ENCODE data around the gene MRPL20.
A peak's percentile ranks its signal among the peaks of the same experiment; 100 is the strongest.
"Not testable (repeated sequence)": the region's sequence is repeated elsewhere in the genome, so short reads cannot be mapped to it uniquely, and the experiment has no call there.

MRPL20 gene

GRCh38 chr1:1437033-1437903 is 30.2 kb upstream of the MRPL20 start:
- no peak for DNase-seq (ENCODE audit: low read depth in 2 of 2)

- no peak for DNase-seq (ENCODE audit: low read depth in 2 of 2)
Observed at GRCh38 chr1:1436630-1437032, 29.5 kb upstream of the MRPL20 start.

- no peak for DNase-seq (ENCODE audit: low read depth in 2 of 2)
Observed at GRCh38 chr1:1435911-1436629, 29.0 kb upstream of the MRPL20 start.

- peak; percentile 29 to 33 for DNase-seq (ENCODE audit: low read depth in 2 of 2)
Observed at GRCh38 chr1:1435106-1435903, 28.2 kb upstream of the MRPL20 start, which contains the start of gene VWA1. Gene VWA1 (plus strand): TSS chr1:1435690. CDS start chr1:1435749, 59 bp downstream.

GRCh38 chr1:1434824-1435105 is 27.7 kb upstream of the MRPL20 start:
- no peak for DNase-seq (ENCODE audit: low read depth in 2 of 2)

GRCh38 chr1:1434131-1434823 is 27.2 kb upstream of the MRPL20 start:
- DNase-seq (ENCODE audit: low read depth in 2 of 2), result no peak

GRCh38 chr1:1433804-1434130 is 26.7 kb upstream of the MRPL20 start:
- DNase-seq (ENCODE audit: low read depth in 2 of 2), result no peak

- no peak for DNase-seq (ENCODE audit: low read depth in 2 of 2)
Observed at GRCh38 chr1:1432951-1433803, 26.1 kb upstream of the MRPL20 start.

- DNase-seq (ENCODE audit: low read depth in 2 of 2), result no peak
Observed at GRCh38 chr1:1432274-1432950, 25.3 kb upstream of the MRPL20 start.

GRCh38 chr1:1431845-1432273 is 24.8 kb upstream of the MRPL20 start:
- no peak for DNase-seq (ENCODE audit: low read depth in 2 of 2)

GRCh38 chr1:1430992-1431844 is 24.1 kb upstream of the MRPL20 start:
- DNase-seq (ENCODE audit: low read depth in 2 of 2), result no peak

GRCh38 chr1:1430114-1430982 is 23.3 kb upstream of the MRPL20 start:
- no peak for DNase-seq (ENCODE audit: low read depth in 2 of 2)

GRCh38 chr1:1429671-1430073 is 22.6 kb upstream of the MRPL20 start:
- DNase-seq (ENCODE audit: low read depth in 2 of 2), result no peak

- DNase-seq (ENCODE audit: low read depth in 2 of 2), result not testable (repeated sequence)
Observed at GRCh38 chr1:1428967-1429366, 21.9 kb upstream of the MRPL20 start.

GRCh38 chr1:1428174-1428573 is 21.1 kb upstream of the MRPL20 start:
- DNase-seq (ENCODE audit: low read depth in 2 of 2), result no peak

GRCh38 chr1:1427820-1428148 is 20.7 kb upstream of the MRPL20 start:
- DNase-seq (ENCODE audit: low read depth in 2 of 2), result no peak

- no peak for DNase-seq (ENCODE audit: low read depth in 2 of 2)
Observed at GRCh38 chr1:1427106-1427819, 20.2 kb upstream of the MRPL20 start.

Data from fibroblast of skin of left biceps (primary cell).